ENCODE results near the gene DUSP22. TPM values are rescaled to one million over a fixed set of nuclear protein-coding genes. Genes with fewer than 3 reads are reported as not detected.

The DUSP22 gene
- total and polyA plus RNA-seq, 8 donors = 15.6 to 338 (median 34.8) TPM

DNA sequence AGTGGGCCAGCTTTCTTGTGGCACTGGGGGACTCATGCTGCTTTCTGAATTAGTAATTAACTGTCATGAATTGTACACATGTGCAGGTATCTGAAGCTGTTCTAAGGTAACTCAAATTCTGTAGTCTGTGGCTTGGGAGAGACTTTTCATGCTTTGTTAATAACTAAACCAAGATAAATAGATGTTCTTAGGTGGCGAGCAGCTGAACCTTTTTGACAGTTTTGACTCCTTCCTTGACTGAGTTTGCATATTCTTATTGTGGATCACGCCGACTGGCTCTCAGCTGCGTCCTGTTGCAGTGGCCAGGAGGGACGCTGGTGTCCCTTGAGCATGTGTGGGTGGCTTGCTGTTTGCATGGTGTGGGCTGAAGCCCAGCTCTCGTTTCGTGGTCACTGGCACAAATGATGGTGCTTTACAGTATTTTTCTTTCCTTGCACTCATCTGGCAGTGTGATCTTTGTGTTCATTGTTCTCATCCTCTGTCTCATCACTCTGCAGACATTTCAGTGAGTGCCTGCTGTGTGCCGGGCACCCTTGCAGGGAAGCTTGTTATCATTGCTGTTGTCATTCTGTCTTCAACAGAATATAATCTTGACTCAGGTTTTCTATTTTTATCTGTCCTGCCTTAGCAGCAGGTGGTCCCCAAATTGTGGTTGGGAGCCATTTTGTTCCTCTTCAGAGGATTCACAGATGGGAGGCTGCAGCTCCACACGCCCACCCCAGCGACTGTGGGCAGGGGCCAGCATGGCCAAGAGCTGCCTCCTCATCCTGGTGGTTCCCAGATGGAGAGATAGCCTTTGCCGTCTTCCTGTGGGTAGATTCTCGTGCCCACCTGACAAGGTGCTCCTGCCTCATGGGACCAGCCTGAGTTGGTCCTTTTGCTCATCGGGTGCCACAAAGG, 39.6 kb downstream of the DUSP22 start:
- no peaks in the 10 kb centered on the region for H3K36me3 ChIP-seq
- H3K27me3 ChIP-seq = no peaks in the 10 kb centered on the region
- no peaks in the 10 kb centered on the region for H3K9me3 ChIP-seq
- no peak overlapping the region for H3K4me3 ChIP-seq
- TF ChIP-seq POLR2A (IDR thresholded peaks at IDR 0.05) (no peak), POLR2AphosphoS5 (IDR thresholded peaks at IDR 0.05) (no peak), EP300 (IDR thresholded peaks at IDR 0.05) (no peak)
- TF ChIP-seq, protein P1, sequence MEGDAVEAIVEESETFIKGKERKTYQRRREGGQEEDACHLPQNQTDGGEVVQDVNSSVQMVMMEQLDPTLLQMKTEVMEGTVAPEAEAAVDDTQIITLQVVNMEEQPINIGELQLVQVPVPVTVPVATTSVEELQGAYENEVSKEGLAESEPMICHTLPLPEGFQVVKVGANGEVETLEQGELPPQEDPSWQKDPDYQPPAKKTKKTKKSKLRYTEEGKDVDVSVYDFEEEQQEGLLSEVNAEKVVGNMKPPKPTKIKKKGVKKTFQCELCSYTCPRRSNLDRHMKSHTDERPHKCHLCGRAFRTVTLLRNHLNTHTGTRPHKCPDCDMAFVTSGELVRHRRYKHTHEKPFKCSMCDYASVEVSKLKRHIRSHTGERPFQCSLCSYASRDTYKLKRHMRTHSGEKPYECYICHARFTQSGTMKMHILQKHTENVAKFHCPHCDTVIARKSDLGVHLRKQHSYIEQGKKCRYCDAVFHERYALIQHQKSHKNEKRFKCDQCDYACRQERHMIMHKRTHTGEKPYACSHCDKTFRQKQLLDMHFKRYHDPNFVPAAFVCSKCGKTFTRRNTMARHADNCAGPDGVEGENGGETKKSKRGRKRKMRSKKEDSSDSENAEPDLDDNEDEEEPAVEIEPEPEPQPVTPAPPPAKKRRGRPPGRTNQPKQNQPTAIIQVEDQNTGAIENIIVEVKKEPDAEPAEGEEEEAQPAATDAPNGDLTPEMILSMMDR (IDR thresholded peaks at IDR 0.05) = no peak
- WGBS, 5 donors = 71 to 77% (median 75%) methylated on average over 13 of the region's 13 CpGs
- H3K27ac ChIP-seq = no peak overlapping the region
- intact Hi-C loops (cut with DNase I; ENCODE audit: low total_unique reads) = no loop called here
- peaks cover 7 to 20% (median 18%) of the 10 kb centered on the region in 4 donors for H3K4me1 ChIP-seq
- no peak for DNase-seq

DNA sequence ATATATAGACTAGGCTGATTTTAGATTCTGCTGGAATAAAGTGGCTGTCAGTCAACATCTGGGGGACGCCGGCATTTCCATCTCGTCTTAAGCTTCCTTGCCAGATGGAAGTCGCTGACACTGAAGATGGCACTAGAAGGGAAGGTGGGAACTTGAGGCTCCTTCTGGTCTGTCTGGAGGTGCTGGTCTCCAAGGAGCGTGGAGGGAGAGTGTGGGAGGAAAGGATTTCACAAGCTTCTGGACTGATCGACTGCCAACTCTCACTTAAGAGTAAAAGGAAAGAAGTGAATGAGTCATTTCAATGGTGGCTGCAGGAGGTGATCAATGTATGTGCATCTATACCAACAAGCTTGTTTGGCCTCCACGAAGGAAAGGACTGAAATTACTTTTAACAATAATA, 40.4 kb downstream of the DUSP22 start:
- peaks cover 2 to 19% (median 11%) of the 10 kb centered on the region in 4 donors for H3K4me1 ChIP-seq
- H3K27ac ChIP-seq = no peak overlapping the region
- H3K4me3 ChIP-seq = no peak overlapping the region
- H3K9me3 ChIP-seq = no peaks in the 10 kb centered on the region
- no peak for DNase-seq
- intact Hi-C loops (cut with DNase I; ENCODE audit: low total_unique reads) = no loop called here
- TF ChIP-seq POLR2A (IDR thresholded peaks at IDR 0.05) = no peak
- no peak for TF ChIP-seq EP300 (IDR thresholded peaks at IDR 0.05)
- TF ChIP-seq, protein P1 (IDR thresholded peaks at IDR 0.05) = no peak
- TF ChIP-seq POLR2AphosphoS5 (IDR thresholded peaks at IDR 0.05) = no peak
- H3K27me3 ChIP-seq = no peaks in the 10 kb centered on the region
- WGBS, 5 donors = 70 to 84% (median 82%) methylated on average over 7 of the region's 7 CpGs
- no peaks in the 10 kb centered on the region for H3K36me3 ChIP-seq

DNA sequence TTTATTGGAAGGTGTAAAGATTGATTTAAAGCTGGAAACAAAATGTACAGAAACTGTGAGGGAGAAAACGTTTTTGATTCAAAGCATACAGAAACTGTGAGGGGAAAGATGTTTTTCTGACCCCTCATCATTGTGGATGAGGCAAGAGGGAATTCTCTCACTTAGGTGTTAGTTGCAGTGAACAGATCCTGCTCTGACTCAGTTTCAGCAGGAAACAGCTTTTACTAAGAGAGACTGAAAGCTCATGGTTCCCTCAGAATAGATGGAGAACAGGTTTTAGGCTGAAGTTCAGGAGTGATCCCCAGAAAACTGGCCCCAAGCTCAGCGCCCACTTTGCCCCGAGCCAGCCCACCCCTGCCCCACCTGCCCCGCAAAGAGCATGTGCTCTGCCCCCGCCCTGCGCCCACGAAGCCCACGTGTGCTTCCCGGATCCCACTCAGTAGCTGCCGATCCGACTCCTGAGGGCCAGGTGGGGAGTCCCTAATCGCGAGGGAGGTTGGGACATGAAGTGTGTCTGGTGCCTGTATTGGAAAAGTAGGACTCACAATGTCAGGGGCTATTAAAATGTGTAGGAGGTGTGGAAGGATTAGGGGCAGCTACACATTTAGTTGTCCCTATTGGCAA, 41.2 kb downstream of the DUSP22 start:
- TF ChIP-seq, protein P1 (IDR thresholded peaks at IDR 0.05) = no peak
- TF ChIP-seq POLR2A (IDR thresholded peaks at IDR 0.05) (no peak), POLR2AphosphoS5 (IDR thresholded peaks at IDR 0.05) (no peak), EP300 (IDR thresholded peaks at IDR 0.05) (no peak)
- WGBS, 5 donors = 77 to 88% (median 87%) methylated on average over 13 of the region's 13 CpGs
- no peak for DNase-seq
- Histone ChIP-seq H3K4me3 (no peak overlapping the region), H3K27ac (no peak overlapping the region), H3K27me3 (no peaks in the 10 kb centered on the region), H3K4me1 (peaks cover 0 to 19% (median 3%) of the 10 kb centered on the region in 4 donors), H3K9me3 (no peaks in the 10 kb centered on the region), H3K36me3 (no peaks in the 10 kb centered on the region)
- intact Hi-C loops (cut with DNase I; ENCODE audit: low total_unique reads) = no loop called here

DNA sequence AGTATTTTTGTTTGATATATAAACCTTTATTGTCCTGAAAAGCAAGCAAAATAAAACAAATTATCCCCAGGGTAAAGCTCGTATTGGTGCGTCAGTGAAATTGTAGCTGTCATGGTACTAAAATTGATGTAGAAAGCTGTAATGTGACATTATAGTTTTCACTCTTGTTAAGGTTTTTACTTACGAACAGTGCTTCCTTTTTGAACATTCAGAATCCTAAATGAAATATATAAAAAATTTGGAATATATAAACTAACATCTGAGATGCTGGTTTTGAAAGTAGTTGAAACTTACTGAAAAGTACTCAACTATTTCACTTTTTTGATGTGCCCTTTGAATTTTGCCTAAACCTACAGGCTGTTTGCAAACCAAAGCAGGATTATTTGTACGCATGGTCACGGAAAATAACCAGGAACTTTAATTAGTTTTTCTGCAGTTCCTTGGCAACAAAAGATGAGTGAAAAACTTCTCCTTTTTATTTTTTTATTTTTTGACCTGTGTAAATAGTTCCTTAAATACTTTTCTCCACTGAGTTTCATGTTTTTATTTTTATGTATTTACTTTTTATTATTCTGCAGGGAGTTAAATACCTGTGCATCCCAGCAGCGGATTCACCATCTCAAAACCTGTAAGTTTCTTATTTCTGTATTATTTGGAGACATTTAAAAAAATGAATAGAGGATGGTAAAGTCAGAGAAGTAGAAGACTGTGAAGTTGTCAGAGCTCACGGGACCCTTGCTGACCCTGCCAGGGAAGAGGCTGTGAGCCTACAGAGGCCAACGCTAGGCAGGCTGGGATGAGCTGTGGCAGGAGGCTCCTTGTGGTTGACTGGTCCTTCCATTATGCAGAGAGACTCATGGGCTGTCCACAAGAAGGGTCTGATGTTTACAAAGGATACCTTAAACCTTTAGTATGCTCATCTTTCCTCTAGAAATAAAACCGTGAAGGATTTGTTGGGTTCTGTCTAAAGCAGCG, 42.5 kb downstream of the DUSP22 start:
- Histone ChIP-seq H3K27ac (no peak overlapping the region), H3K4me1 (peaks cover 0 to 25% (median 0%) of the 10 kb centered on the region in 4 donors)
- WGBS, 5 donors = 87 to 91% (median 90%) methylated on average over 10 of the region's 10 CpGs

More for the DNA sequence above, 42.5 kb downstream of the DUSP22 start:
- Histone ChIP-seq H3K9me3 (no peaks in the 10 kb centered on the region), H3K27me3 (no peaks in the 10 kb centered on the region), H3K36me3 (no peaks in the 10 kb centered on the region), H3K4me3 (no peak overlapping the region)
- no peak for DNase-seq
- TF ChIP-seq POLR2AphosphoS5 (IDR thresholded peaks at IDR 0.05) (no peak), EP300 (IDR thresholded peaks at IDR 0.05) (no peak)
- TF ChIP-seq, protein P1 (IDR thresholded peaks at IDR 0.05) = no peak
- intact Hi-C loops (cut with DNase I; ENCODE audit: low total_unique reads) = no loop called here

Data from stomach (tissue), 9 donors.